ENCODE measurements around the gene C8B.

The C8B gene

GRCh38 chr1:56898005-56898373 lies 67.8 kb downstream of the C8B start:
- no peak for DNase-seq

GRCh38 chr1:56897150-56898004 lies 68.4 kb downstream of the C8B start:
- no peak for DNase-seq

GRCh38 chr1:56894014-56894413 lies 71.8 kb downstream of the C8B start:
- no peak for DNase-seq

- no peak for DNase-seq
These were observed 75.6 kb downstream of the C8B start for GRCh38 chr1:56890229-56890628.

GRCh38 chr1:56881417-56881816 lies 84.4 kb downstream of the C8B start:
- no peak for DNase-seq

GRCh38 chr1:56880774-56881173 lies 85.0 kb downstream of the C8B start:
- DNase-seq = no peak

Data from right kidney (tissue), 1 donor.